GM21528 (cell line): ENCODE results near the gene TSHR.
"Not testable (repeated sequence)": the region's sequence is repeated elsewhere in the genome, so short reads cannot be mapped to it uniquely, and the experiment has no call there.

Experiments used
- ATAC-seq: cut with Tn5 transposase; IDR thresholded peaks from one replicate; pipeline ENCODE4 v1.9.1; 2021; ENCODE audit warnings: mild to moderate bottlenecking, moderate library complexity; ENCODE audit not compliant: unreplicated experiment, low FRiP score

The TSHR gene

DNA sequence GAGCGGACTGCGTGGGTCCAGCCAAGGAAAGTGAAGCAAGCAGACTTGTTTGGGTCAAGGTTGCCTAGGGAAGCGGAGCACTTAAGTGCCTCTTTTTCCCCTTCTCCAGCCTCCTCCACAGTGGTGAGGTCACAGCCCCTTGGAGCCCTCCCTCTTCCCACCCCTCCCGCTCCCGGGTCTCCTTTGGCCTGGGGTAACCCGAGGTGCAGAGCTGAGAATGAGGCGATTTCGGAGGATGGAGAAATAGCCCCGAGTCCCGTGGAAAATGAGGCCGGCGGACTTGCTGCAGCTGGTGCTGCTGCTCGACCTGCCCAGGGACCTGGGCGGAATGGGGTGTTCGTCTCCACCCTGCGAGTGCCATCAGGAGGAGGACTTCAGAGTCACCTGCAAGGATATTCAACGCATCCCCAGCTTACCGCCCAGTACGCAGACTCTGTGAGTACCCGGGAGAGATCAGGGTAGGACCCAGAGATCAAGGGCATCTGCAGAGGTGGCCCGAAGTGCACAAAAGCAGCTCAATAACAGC, at the start of gene TSHR:
Gene TSHR, plus strand, starts transcription at position 206 of the 526 bp plus-strand sequence. Its CDS starts 60 bp downstream, at position 266.
- ATAC-seq, result no peak

DNA sequence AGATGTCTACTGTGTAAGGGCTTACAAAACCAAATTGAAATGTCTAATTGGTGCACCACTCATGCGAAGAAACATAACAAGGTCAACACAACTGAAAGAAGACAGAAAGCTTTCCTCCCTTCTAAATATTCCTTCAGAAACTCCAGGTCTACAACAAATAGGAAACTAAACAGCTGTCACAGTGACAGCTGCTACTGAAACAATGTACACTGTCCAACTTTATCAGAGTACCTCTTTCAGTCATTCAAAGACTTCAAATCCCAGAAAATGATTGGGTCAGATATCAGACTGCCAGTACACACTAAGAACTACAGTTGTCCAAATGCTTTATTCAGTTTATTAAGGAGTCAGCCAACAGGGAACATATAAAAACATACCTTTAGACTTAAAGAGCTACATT, 49.1 kb upstream of the TSHR start:
- ATAC-seq, result no peak

DNA sequence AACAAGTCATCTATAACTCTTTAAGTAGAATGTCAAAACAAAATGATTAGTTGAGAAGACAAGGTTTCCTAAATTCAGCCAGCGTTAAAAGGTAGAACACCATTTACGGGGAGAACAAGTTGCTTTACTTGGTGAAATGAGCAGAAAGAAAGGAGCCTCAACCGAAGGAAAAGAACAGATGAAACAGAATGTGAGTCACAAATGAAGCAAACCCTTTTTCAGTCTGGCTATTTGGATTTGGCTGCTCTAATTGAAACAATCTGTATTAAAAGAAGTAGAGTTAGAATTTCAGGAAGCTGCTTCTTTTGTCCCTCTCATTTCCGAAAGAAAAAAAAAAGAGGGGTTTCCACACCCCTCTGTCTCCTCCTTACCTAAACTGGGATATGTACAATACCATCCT, 48.5 kb upstream of the TSHR start:
- no peak for ATAC-seq

DNA sequence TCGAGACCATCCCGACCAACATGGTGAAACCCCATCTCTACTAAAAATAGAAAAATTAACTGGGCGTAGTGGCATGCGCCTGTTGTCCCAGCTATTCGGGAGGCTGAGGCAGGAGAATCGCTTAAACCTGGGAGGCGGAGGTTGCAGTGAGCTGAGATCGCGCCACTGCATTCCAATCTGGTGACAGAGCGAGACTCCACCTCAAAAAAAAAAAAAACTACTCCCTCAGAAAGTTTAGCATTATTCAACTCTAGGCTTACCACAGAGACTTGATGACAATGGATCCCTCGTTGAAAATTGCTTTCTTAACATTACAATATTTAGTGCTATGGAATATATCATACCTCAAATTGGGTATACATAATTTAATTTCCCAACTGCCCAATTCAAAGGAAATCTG, 43.4 kb upstream of the TSHR start:
- ATAC-seq, result not testable (repeated sequence)

DNA sequence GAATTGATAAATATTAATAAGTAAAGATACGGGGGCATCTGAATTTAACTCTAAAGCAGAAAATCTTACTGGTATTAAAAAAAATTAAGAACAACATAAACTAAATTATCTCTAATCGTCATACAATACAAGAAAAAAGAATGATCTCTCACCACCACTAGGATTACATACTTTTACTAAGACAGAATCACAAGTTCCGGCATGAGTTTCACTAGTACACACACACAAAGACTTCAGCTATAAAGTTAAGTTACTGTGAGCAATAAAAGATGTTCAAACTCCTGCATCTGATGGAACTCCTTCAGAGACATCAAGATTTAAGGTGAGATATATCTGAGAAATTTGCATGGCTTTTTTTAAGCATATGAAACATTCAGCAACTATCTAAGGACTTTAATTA, 35.8 kb upstream of the TSHR start:
- ATAC-seq, result no peak

DNA sequence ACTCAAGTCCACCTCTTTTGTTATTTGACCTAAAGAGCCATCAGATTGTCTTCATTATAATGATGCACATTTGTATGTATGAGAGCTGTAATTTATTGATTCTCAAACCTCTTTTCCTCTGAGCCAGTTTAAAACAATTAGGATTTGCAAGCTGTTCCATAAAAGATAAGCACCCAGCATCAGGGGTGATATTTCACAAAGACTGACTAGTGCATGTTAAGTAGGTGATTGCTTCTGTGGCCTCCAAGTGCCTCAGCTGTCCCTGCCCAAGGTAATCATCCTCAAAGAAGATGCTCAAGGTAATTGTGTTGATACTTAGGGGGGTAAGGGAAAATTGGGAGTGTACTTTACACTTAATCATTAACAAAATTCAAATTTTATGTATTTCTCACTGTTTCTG, 32.1 kb upstream of the TSHR start:
- no peak for ATAC-seq

DNA sequence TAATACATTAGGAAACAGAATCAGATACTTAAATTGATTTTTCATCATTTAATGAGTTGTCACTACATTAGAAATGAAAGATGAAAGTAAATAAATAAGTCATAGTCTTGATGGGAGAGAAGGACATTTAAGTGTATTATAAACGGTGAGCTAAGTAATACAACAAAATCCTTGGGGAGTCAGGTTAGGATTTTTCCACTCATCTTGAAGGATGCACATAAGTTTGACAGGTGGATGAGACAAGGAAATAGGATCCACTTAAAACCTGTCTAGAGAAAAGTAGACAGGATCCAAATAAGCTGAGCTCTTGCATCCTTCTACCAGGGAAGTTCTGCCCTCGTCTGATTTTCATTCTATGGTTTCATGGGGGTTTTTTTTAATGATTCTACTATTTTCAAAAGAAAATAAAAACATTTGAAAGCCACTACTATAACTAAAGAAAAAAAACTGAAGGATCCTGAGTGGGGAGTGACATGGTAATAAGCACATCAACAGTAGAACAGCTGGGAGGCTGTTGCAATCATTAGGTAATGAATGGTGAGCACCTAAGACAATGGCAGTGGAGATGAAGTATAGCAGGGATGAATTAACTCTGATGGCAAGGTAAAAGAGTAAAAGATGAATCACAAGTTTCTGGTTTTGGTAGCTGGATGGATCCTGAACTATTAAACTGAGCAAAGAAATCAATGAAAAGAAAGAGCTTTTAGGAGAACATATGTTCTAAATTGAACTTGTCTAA, 30.9 kb upstream of the TSHR start:
- ATAC-seq, result no peak

DNA sequence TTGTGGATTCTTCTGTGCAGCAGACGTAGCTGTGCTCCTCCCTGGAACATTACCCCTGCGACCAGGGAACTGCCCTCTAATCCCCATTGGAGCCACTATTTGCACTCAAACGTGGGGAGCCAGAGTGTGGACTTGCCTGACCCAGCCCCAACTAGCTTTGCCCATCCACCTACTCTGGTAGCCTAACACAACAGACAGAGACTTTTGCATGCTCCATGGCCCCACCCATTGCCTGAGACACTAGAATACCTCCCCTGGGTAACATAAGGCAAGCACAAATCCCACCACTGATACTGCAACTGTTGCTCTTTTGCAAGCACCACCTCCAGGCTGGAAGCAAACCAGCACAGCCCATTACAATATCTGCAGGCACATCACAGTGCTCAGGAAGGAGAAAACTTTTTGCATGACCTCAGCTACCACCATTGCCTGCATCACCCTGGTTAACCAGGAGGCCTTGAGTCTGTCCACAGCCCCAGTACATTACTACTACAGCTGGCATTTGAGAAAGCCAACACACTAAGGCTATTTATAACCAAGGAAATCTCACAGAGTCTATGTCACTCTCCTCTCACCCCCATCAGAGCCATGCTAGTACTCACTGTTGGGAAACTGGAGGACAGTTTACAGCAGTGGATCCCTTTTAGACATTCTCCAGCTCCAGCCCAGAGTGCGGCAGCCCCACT, 28.9 kb upstream of the TSHR start:
- no peak for ATAC-seq

DNA sequence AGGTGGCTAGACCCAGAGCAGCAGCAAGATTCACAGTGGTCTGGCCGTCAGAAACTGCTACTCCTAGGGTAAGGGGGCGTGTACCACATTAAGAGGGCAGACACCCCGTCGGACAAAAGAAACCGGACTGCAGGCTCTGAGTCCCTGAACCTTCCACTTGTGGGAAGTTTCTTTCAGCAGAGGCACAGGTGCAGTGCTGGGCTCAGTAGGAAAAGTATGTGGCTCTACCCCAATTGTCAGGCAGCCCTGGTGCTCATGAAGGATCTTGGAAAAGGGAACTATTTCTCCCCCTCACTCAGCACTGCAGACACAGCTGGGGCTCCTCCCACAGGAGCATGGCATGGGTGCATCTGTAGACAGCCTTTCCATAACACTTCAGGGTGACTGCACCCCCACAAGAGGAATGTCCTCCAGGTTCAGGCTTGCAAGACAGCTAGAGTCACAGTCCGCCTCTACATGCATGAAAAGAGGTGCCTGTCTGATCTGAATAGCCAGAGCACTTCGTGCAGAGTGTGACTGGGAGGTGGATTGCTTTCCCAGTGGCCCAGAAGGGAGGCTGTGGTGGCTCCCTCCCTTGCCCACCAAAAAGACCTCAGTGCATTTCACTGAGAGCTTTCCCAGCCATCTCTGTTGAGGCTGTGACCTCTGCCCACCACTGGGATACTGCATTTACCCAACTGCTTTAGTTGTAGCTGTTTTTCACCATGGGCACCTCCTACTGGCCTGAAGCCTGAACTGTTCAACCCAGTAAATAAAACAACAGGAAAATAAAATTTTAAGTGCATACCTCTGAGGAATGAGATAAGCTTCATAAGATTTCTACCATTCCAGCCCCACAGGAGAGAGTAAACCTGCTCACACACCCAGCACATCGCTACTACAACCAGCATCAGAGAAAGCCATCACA, 28.1 kb upstream of the TSHR start:
- ATAC-seq, result no peak

DNA sequence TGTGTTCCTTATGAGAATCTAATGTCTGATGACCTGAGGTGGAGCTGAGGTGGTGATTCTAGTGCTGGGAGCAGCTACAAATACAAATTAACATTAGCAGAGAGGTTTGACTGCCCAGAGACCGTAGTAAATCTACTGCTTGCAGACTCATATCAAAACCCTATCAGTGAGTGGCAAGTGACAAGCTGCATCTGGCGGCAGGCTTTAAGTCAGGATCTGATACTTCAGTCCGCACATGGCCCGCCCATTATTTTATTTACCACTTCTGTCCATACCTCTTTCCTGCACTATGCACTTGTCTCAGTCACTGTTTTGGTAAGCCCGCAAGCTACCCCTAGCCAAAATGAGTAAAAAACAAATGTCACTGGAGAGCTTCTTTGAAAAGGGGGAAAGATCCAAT, 25.3 kb upstream of the TSHR start:
- no peak for ATAC-seq

DNA sequence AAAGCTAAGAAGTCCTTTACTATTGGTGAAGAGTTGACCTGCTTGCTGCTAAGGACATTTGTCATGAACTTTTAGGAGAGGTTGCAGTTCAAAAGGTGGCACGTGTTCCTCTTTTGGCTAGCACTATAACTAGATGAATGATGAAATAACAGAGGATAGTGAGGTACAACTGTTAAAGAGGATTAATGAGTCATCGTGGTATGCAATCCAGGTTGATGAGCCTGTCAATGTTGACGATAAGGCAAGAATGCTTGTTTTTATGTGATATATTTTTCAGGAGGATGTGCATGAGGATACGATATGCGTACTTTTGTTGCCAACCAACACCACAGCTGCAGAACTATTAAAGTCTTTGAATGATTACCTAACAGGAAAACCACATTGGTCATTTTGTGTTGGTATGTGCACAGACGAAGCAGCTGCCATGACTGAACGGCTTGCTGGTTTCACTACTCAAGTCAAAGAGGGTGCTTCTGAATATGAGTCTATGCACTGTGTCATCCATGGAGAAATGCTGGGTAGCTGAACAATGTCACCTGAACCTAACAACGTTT, 24.5 kb upstream of the TSHR start:
- peak; percentile 99 for ATAC-seq

DNA sequence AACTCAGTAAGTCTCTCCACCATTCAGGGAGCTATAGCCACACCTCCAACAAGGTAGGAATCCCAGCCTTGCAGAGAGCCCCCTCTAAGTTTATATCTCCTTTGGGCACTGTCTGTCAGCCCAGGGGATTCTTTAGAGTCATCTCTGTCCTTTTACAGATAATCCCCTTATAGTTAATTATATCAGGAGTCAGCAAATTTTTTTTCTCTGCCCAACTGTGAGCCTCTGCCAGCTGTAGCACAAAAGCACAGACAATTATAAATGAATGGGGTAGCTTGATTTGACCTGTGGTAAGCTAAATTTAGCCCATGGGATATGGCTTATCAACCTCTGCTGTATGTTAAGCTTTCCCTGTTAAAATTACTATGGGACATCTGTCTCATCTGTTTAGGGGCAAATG, 22.1 kb upstream of the TSHR start:
- no peak for ATAC-seq

DNA sequence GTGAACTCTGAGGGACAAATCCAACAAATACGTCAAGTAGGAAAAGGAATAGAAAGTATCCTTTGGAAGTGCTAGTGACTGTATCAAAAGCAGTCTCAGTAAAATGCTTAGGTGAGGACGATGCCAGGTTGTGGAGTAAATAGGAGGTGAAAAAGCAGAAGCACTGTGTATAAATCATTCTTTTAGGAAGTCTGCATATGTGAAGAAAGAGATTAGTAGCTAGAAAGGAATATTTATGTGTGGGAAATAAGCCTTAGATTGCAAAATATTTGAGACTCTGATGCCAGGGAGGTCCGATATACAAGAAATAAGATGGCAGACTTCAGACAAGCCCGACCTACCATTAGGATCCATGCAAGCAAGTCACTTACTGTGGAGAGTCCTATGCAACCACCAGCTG, 21.7 kb upstream of the TSHR start:
- ATAC-seq, result no peak

DNA sequence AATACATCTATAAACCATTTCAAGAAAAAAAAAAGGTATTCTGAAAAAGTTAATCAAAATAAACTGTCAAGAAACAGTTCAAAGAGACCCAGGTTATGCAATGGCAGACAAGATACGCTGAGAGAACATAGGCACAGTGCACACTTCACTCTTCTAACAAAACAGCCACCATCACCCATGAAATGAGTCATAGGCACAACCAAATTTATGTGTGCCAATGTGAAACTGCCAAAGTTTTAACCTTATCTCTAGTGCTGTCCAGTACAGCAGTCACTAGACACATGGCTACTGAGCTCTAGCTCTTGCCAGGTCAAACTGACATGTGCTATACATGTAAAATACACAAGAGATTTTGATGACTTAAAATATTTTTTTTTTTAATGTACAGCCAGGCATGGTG, 15.3 kb upstream of the TSHR start:
- no peak for ATAC-seq

DNA sequence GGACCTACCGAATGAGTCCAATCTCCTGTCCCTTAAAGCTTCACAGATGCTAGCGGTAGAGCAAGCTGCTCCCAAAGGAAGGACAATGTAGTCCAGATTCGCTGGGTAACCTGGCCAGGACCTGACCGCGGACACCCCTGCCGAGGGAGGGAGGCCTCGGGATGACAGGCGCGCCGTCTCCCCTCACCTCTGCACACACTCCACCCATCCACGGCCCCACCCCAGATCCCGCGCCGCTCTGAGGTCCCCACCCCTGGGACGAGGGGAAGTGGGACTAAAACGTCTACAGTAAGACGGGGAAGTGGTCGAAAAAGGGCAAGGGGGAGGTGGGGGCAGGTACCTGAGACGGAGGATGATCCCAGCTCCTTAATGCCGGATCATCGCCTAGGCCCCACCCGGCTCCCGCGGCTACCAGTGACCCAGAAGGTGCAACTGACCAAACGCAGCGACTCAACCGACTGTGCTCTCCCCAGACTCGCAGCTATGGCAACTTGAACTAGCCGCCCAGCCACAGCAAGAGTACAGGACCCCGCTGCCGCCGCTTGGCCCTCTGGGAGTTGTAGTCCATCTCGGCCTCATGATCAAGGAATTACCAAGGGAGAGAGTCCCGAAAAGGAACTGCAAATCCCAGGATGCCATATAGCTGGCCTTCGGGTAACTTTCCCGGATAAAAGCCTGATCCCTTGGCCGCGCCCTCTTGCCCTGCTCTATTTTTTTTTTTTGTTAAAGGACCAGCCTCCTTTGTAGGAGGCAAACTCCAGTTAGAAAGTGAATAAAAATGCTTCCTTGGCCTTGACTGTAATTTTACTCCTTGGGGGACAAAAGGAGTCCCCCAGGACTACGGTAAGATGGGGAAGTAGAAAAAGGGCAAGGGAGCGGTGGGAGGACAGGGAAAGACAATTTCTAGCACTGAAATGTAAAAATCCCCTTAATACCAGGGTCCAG, 13.9 kb upstream of the TSHR start, which contains the start of gene CEP128:
Gene CEP128, minus strand, starts transcription at position 498 of the 945 bp plus-strand sequence.
- peak; percentile 98 for ATAC-seq

DNA sequence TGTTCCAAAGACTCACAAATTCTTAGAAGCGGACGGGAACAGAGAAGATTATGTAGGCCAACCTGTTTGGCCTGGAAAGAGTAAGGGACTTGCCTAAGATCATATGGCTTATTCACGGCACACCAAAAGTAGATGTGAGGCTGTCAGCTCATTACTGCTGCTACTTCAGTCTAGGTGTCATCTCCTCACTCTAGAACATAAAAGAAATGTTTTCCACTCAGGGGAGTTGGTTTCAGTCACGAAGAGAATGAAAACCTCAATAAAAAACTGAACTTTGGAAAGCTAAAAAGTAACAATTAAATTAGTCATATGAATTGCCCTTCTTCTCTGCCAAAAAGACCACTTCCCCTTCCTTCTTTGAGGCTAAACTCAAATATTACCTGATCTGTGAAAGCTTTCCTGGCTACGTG, 13.2 kb upstream of the TSHR start:
- ATAC-seq, result peak; percentile 32

DNA sequence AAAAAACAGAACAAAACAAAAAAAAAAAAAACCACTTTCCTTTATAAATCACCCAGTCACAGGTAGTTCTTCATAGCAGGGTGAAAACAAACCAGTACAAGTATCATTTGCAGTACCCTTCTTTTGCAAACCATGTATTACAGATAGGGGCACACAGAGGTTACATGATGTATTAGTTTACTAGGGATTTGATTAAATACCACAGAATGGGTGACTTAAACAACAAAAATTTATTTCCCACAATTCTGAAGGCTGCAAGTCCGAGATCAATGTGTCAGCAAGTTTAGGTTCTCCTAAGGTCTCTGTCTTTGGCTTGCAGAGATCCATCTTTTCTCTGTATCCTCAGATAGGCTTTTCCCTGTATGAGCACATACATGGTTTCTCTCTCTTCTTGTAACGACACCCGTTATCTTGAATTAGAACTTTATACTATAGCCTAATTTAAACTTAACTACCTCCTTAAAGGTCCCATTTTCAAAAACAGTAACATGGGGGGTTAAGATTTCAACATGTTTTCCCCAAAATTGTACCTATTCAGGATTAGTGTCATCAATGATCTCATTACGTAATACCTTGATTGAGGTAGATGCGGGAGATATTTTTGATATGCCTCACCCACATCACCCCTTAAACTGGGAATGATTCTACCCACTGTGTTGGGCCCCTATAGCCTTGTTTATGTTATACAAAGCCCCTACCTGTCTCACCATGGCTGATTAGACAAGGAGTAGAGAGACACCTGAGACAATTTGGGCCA, 10.4 kb upstream of the TSHR start:
- ATAC-seq, result no peak

DNA sequence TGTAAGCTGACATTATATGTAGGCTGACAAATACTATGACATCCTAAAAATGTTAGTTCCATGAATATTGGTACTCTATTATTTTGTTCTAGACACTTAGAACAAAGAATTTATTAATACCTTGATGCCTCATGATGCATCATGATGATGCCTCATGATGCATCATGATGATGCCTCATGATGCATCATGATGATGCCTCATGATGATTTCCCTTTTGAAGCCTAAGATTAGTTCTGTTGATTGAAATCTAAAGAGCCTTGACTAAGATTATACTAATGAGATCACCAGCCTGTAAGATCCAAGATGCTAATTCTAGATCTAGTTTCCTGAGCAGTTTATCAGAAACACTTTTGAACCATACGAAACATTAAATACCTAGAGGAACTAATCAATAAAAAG, 9.2 kb upstream of the TSHR start:
- ATAC-seq, result no peak

DNA sequence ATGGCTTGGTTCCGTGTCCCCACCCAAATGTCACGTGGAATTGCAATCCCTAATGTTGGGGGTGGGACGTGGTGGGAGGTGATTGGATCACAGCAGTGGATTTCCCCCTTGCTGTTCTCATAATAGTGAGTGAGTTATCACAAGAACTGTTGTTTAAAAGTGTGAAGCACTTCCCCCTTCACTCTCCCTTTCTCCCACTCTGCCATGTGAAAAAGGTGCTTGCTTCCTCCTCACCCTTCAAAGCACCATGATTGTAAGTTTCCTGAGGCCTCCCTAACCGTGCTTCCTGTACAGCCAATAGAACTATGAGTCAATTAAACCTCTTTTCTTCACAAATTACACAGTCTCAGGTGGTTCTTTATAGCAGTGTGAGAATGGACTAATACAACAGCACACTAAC, 8.6 kb upstream of the TSHR start:
- no peak for ATAC-seq
